Measurements from ENCODE around the gene ROPN1L.
A peak's percentile ranks its signal among the peaks of the same experiment; 100 is the strongest.
"Not testable (repeated sequence)": the region's sequence is repeated elsewhere in the genome, so short reads cannot be mapped to it uniquely, and the experiment has no call there.

ROPN1L gene

GRCh38 chr5:10441083-10441991 lies at the start of gene ROPN1L:
ROPN1L (plus strand) TSS chr5:10441879; CDS start chr5:10442168, 289 bp downstream.
- peak; percentile 39 for DNase-seq

- not testable (repeated sequence) for DNase-seq
These were observed 48.9 kb upstream of the ROPN1L start for GRCh38 chr5:10392567-10393328.

- no peak for DNase-seq
These were observed 48.2 kb upstream of the ROPN1L start for GRCh38 chr5:10393491-10393890.

- no peak for DNase-seq
These were observed 45.1 kb upstream of the ROPN1L start for GRCh38 chr5:10396552-10396951.

GRCh38 chr5:10399839-10400238 lies 41.8 kb upstream of the ROPN1L start:
- DNase-seq: no peak

GRCh38 chr5:10400411-10400810 lies 41.3 kb upstream of the ROPN1L start:
- no peak for DNase-seq

GRCh38 chr5:10400831-10401230 lies 40.8 kb upstream of the ROPN1L start:
- no peak for DNase-seq

GRCh38 chr5:10401498-10401897 lies 40.2 kb upstream of the ROPN1L start:
- no peak for DNase-seq

- DNase-seq: no peak
These were observed 37.9 kb upstream of the ROPN1L start for GRCh38 chr5:10403829-10404228.

- DNase-seq: no peak
These were observed 35.0 kb upstream of the ROPN1L start for GRCh38 chr5:10406651-10407050.

GRCh38 chr5:10409504-10409903 lies 32.2 kb upstream of the ROPN1L start:
- DNase-seq: no peak

- DNase-seq: no peak
These were observed 31.0 kb upstream of the ROPN1L start for GRCh38 chr5:10410662-10411061.

- no peak for DNase-seq
These were observed 30.3 kb upstream of the ROPN1L start for GRCh38 chr5:10411336-10411735.

- DNase-seq: no peak
These were observed 24.8 kb upstream of the ROPN1L start for GRCh38 chr5:10416868-10417267.

- no peak for DNase-seq
These were observed 22.9 kb upstream of the ROPN1L start for GRCh38 chr5:10418654-10419345.

- no peak for DNase-seq
These were observed 21.2 kb upstream of the ROPN1L start for GRCh38 chr5:10420468-10420867.

GRCh38 chr5:10420932-10421331 lies 20.7 kb upstream of the ROPN1L start:
- DNase-seq: no peak

GRCh38 chr5:10421896-10422691 lies 19.6 kb upstream of the ROPN1L start:
- DNase-seq: no peak

GRCh38 chr5:10423022-10423421 lies 18.7 kb upstream of the ROPN1L start:
- DNase-seq: no peak

GRCh38 chr5:10424124-10424731 lies 17.5 kb upstream of the ROPN1L start:
- DNase-seq: no peak

GRCh38 chr5:10427201-10427600 lies 14.5 kb upstream of the ROPN1L start:
- no peak for DNase-seq

GRCh38 chr5:10427978-10428377 lies 13.7 kb upstream of the ROPN1L start:
- DNase-seq: no peak
